Large intestine (tissue), 3 donors: Measurements from ENCODE around the gene PSEN1. TPM values are rescaled to one million over a fixed set of nuclear protein-coding genes. Genes with fewer than 3 reads are reported as not detected.

Experiments used
- DNase-seq, 2 donors: peaks; one replicate each; pipeline versions ENCODE4 v3.0.0 to v3.0.0-alpha.2; 2013
- H3K27ac ChIP-seq: one replicate; pipeline ENCODE4 v1.5.1; 2013; ENCODE audit warnings: low read length
- H3K27me3 ChIP-seq: 2 replicates; pipeline ENCODE4 v1.6.1; 2013; ENCODE audit warnings: low read length; ENCODE audit not compliant: control insufficient read depth, insufficient read depth
- H3K36me3 ChIP-seq: 2 replicates; pipeline ENCODE4 v1.6.1; 2013; ENCODE audit warnings: low read length; ENCODE audit not compliant: control insufficient read depth, insufficient read depth
- H3K4me1 ChIP-seq: one replicate; pipeline ENCODE4 v1.6.1; 2013; ENCODE audit warnings: low read length; ENCODE audit not compliant: control insufficient read depth, insufficient read depth
- H3K4me3 ChIP-seq: one replicate; pipeline ENCODE4 v1.5.1; 2013; ENCODE audit warnings: low read length
- H3K9me3 ChIP-seq: one replicate; pipeline ENCODE4 v1.6.1; 2013; ENCODE audit warnings: mild to moderate bottlenecking, low read depth, low read length, moderate library complexity; ENCODE audit not compliant: control insufficient read depth
- WGBS: methylation state at CpG from one replicate; pipeline ENCODE4 v1.1.5; 2013; ENCODE audit warnings: low lambda C conversion rate; ENCODE audit not compliant: insufficient coverage; 5-methylcytosine and 5-hydroxymethylcytosine counted together
- polyA plus RNA-seq: library from polyadenylated mRNA; unstranded; fragments of 120-200 nt; gene quantifications from one replicate; pipeline ENCODE4 v1.2.1, GENCODE V29; 2013

PSEN1 gene
- polyA plus RNA-seq, 1 donor, result 104 TPM

DNA sequence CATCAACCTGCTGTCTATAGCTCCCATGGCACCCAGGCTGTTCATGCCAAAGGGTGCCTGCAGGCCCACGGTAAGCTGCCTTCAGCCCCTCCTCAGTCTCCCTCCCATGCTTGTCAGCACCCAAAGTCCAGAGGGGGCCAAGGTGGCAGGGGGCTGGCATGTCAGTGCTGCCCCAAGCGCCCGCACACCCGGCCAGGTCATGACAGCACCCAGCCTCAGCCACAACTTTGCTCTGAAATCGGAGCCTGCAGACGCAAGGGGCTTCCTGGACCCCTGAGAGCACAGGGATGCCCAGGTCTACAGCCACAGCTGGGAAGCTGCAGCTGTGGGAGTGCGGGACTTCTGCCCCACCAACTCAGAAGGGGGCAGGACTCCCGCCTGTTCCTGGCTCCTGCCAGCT lies 72.5 kb downstream of the PSEN1 start:
- peaks cover 73% of the 10 kb centered on the region for H3K36me3 ChIP-seq

DNA sequence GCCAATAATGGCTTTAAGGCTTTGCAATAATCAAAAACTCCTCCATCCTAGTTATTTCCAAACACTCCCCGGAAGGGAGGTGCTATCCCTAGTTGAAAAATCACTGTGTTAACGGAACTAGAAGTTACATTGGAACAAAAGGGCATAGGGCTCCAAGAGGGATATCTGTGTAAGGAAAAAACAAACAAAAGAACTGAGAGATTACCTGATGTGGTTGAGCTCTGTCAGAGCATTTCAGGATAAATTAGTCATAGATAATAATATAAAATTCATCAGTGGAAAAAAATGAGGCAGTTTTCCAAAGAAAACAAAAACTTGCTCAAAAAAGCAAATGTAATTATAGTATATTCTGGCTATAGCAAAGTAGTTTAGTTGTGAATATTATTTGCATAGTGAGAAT lies 73.6 kb downstream of the PSEN1 start:
- H3K27me3 ChIP-seq, result no peaks in the 10 kb centered on the region
- peaks cover 72% of the 10 kb centered on the region for H3K36me3 ChIP-seq
- no peak overlapping the region for H3K27ac ChIP-seq
- H3K4me1 ChIP-seq, result no peaks in the 10 kb centered on the region
- H3K4me3 ChIP-seq, result no peak overlapping the region
- peaks cover 2% of the 10 kb centered on the region for H3K9me3 ChIP-seq
- no peak for DNase-seq
- 13% methylated on average over 1 of the region's 2 CpGs for whole genome bisulfite sequencing

More for the DNA sequence above, 72.5 kb downstream of the PSEN1 start:
- WGBS, result no CpG with 5 or more reads among the region's 8 CpGs
- Histone ChIP-seq H3K9me3 (peaks cover 2% of the 10 kb centered on the region), H3K4me1 (no peaks in the 10 kb centered on the region), H3K27me3 (no peaks in the 10 kb centered on the region), H3K27ac (no peak overlapping the region), H3K4me3 (no peak overlapping the region)
- DNase-seq, result no peak

DNA sequence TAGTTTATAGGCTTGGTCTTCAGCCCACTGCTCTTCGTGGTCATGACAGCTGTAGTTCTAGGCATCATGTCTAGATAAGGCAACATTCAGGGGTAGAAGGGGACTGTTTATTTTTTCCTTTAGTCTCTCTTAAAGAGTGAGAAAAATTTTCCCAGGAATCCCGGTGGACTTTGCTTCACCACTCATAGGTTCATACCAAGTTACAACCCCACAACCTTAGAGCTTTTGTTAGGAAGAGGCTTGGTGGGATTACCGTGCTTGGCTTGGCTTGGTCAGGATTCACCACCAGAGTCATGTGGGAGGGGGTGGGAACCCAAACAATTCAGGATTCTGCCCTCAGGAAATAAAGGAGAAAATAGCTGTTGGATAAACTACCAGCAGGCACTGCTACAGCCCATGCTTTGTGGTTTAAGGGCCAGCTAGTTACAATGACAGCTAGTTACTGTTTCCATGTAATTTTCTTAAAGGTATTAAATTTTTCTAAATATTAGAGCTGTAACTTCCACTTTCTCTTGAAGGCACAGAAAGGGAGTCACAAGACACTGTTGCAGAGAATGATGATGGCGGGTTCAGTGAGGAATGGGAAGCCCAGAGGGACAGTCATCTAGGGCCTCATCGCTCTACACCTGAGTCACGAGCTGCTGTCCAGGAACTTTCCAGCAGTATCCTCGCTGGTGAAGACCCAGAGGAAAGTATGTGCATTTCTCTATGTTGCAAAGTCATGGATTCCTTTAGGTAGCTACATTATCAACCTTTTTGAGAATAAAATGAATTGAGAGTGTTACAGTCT lies 75.1 kb downstream of the PSEN1 start:
- H3K36me3 ChIP-seq, result peaks cover 67% of the 10 kb centered on the region
- H3K4me3 ChIP-seq, result no peak overlapping the region
- no peak for DNase-seq
- no peaks in the 10 kb centered on the region for H3K27me3 ChIP-seq
- no peaks in the 10 kb centered on the region for H3K4me1 ChIP-seq
- no CpG with 5 or more reads among the region's 7 CpGs for WGBS
- no peak overlapping the region for H3K27ac ChIP-seq
- H3K9me3 ChIP-seq, result peaks cover 2% of the 10 kb centered on the region

DNA sequence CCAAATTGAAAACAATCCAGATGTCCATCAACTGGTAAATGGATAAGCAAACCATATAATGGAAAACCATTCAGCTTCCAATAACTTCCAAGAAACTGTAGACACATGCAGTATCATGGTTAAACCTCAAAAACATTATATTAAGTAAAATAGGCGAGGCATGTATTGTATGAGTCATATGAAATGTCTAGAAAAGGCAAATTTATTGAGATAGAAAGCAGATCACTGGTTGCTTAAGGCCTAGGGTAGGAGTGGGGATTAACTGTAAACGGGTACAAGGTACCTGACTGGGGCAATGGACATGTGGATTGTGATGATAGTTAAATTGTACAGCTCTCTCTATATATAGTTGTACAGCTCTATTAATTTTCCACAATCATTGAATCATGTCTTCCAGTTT lies 79.7 kb downstream of the PSEN1 start:
- Histone ChIP-seq H3K36me3 (peaks cover 72% of the 10 kb centered on the region), H3K4me3 (no peak overlapping the region), H3K27ac (no peak overlapping the region), H3K4me1 (no peaks in the 10 kb centered on the region), H3K9me3 (no peaks in the 10 kb centered on the region), H3K27me3 (no peaks in the 10 kb centered on the region)
- no CpG with 5 or more reads among the region's 2 CpGs for WGBS
- no peak for DNase-seq

DNA sequence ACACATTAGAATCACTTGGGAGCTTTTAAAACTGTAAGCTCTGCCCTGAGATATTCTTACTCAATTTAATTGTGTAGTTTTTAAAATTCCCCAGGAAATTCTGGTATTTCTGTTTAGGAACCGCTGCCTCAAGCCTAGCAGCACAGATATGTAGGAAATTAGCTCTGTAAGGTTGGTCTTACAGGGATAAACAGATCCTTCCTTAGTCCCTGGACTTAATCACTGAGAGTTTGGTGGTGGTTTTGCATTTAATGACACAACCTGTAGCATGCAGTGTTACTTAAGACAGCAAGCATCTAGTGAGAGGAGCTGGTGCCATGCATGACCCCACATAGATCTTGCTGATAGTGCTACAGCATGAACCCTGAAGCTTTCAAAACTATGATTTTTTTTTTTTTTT lies 81.1 kb downstream of the PSEN1 start:
- WGBS, result 100% methylated on average over 1 of the region's 1 CpG

DNA sequence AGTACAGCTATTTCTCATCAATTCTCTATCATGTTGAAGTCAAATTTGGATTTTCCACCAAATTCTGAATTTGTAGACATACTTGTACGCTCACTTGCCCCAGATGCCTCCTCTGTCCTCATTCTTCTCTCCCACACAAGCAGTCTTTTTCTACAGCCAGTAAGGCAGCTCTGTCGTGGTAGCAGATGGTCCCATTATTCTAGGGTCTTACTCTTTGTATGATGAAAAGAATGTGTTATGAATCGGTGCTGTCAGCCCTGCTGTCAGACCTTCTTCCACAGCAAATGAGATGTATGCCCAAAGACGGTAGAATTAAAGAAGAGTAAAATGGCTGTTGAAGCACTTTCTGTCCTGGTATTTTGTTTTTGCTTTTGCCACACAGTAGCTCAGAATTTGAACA lies 83.8 kb downstream of the PSEN1 start:
- Histone ChIP-seq H3K27ac (no peak overlapping the region), H3K9me3 (no peaks in the 10 kb centered on the region), H3K4me1 (no peaks in the 10 kb centered on the region), H3K4me3 (no peak overlapping the region), H3K36me3 (peaks cover 61% of the 10 kb centered on the region), H3K27me3 (no peaks in the 10 kb centered on the region)
- no peak for DNase-seq
- WGBS, result 100% methylated on average over 1 of the region's 4 CpGs

More for the DNA sequence above, 81.1 kb downstream of the PSEN1 start:
- Histone ChIP-seq H3K36me3 (peaks cover 74% of the 10 kb centered on the region), H3K4me1 (no peaks in the 10 kb centered on the region), H3K27ac (no peak overlapping the region), H3K4me3 (no peak overlapping the region), H3K27me3 (no peaks in the 10 kb centered on the region), H3K9me3 (no peaks in the 10 kb centered on the region)
- no peak for DNase-seq

DNA sequence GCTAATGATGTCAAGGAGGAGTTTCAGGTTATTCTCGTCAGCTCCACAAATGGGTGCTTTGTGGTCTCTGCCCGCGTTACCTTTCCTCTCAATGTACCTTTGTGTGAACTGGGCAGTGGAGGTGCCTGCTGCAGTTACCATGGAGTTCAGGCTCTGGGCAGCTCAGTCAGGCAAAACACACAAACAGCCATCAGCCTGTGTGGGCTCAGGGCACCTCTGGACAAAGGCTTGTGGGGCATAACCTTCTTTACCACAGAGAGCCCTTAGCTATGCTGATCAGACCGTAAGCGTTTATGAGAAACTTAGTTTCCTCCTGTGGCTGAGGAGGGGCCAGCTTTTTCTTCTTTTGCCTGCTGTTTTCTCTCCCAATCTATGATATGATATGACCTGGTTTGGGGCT lies 84.3 kb downstream of the PSEN1 start:
- Histone ChIP-seq H3K27me3 (no peaks in the 10 kb centered on the region), H3K27ac (no peak overlapping the region), H3K9me3 (no peaks in the 10 kb centered on the region), H3K4me3 (no peak overlapping the region), H3K4me1 (no peaks in the 10 kb centered on the region), H3K36me3 (peaks cover 61% of the 10 kb centered on the region)
- DNase-seq, result no peak
- no CpG with 5 or more reads among the region's 5 CpGs for WGBS

DNA sequence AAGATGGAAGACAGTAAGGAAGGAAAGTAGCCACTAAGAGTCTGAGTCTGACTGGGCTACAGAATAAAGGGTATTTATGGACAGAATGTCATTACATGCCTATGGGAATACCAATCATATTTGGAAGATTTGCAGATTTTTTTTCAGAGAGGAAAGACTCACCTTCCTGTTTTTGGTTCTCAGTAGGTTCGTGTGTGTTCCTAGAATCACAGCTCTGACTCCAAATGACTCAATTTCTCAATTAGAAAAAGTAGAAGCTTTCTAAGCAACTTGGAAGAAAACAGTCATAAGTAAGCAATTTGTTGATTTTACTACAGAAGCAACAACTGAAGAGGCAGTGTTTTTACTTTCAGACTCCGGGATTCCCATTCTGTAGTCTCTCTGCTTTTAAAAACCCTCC lies 85.6 kb downstream of the PSEN1 start:
- Histone ChIP-seq H3K9me3 (no peaks in the 10 kb centered on the region), H3K27ac (no peak overlapping the region), H3K36me3 (peaks cover 53% of the 10 kb centered on the region), H3K27me3 (no peaks in the 10 kb centered on the region), H3K4me3 (no peak overlapping the region), H3K4me1 (no peaks in the 10 kb centered on the region)
- no CpG with 5 or more reads among the region's 2 CpGs for WGBS
- DNase-seq, result no peak

DNA sequence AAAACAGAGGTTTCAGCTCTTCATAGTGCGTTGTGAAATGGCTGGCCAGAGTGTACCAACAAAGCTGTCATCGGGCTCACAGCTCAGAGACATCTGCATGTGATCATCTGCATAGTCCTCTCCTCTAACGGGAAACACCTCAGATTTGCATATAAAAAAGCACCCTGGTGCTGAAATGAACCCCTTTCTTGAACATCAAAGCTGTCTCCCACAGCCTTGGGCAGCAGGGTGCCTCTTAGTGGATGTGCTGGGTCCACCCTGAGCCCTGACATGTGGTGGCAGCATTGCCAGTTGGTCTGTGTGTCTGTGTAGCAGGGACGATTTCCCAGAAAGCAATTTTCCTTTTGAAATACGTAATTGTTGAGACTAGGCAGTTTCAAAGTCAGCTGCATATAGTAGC lies 86.7 kb downstream of the PSEN1 start:
- DNase-seq, result no peak
- Histone ChIP-seq H3K9me3 (no peaks in the 10 kb centered on the region), H3K4me3 (no peak overlapping the region), H3K36me3 (peaks cover 43% of the 10 kb centered on the region), H3K27me3 (no peaks in the 10 kb centered on the region), H3K27ac (no peak overlapping the region), H3K4me1 (peaks cover 3% of the 10 kb centered on the region)
- no CpG with 5 or more reads among the region's 5 CpGs for WGBS

DNA sequence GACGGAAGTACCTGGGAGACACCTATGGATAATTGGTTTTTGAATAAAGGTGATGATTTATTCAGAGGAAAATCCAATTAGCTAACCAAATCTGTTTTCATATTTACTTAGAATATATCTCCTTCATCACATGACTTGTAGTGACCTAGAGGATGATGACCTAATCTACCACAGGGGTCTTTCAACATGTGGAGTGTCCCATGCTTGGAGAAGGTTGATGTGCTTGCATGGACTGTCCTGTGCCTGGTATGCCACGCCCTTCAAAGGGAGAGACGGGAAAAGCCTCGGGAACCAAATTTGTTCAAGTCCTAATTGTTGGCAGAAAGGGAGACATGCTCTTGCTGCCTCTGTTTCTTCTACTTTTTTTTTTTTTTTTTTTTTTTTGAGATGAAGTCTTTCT lies 89.2 kb downstream of the PSEN1 start:
- Histone ChIP-seq H3K4me3 (no peak overlapping the region), H3K27ac (no peak overlapping the region), H3K27me3 (no peaks in the 10 kb centered on the region), H3K36me3 (peaks cover 23% of the 10 kb centered on the region), H3K4me1 (peaks cover 13% of the 10 kb centered on the region), H3K9me3 (no peaks in the 10 kb centered on the region)
- DNase-seq, result no peak
- 100% methylated on average over 1 of the region's 4 CpGs for WGBS
